Astrocyte (in vitro differentiated cells and primary cell): ENCODE results near the gene HAP1. TPM values are rescaled to one million over a fixed set of nuclear protein-coding genes. Genes with fewer than 3 reads are reported as not detected.
A peak's percentile ranks its signal among the peaks of the same experiment; 100 is the strongest.

ENCODE experiments used
- DNase-seq: peaks from one replicate; pipeline ENCODE4 v3.0.0-alpha.2; 2010; ENCODE audit warnings: low read depth
- FAIRE-seq: peaks from 2 replicates; lab custom pipeline; 2011; peaks lifted over from hg19 to GRCh38; lab: Jason Lieb, UNC
- H2AFZ ChIP-seq: 2 replicates; pipeline ENCODE4 v1.6.0; 2012; ENCODE audit warnings: low read depth, low read length, inconsistent platforms
- H3K27ac ChIP-seq: 2 replicates; pipeline ENCODE4 v1.5.1; 2011; ENCODE audit warnings: low read depth, low read length, inconsistent platforms
- H3K27me3 ChIP-seq: 2 replicates; pipeline ENCODE4 v1.6.0; 2011; ENCODE audit warnings: low read length, inconsistent platforms; ENCODE audit not compliant: insufficient read depth
- H3K36me3 ChIP-seq: 2 replicates; pipeline ENCODE4 v1.5.1; 2011; ENCODE audit warnings: low read length, inconsistent platforms; ENCODE audit not compliant: insufficient read depth
- H3K4me1 ChIP-seq: 2 replicates; pipeline ENCODE4 v1.5.1; 2011; ENCODE audit warnings: low read length, inconsistent platforms; ENCODE audit not compliant: insufficient read depth
- H3K4me2 ChIP-seq: 2 replicates; pipeline ENCODE4 v1.6.0; 2012; ENCODE audit warnings: low read length, inconsistent platforms
- H3K4me3 ChIP-seq: 2 replicates; pipeline ENCODE4 v1.5.1; 2011; ENCODE audit warnings: low read depth, mild to moderate bottlenecking, low read length, inconsistent platforms; ENCODE audit not compliant: insufficient read depth
- H3K79me2 ChIP-seq: 2 replicates; pipeline ENCODE4 v1.6.0; 2012; ENCODE audit warnings: mild to moderate bottlenecking, low read length, inconsistent platforms; ENCODE audit not compliant: insufficient read depth
- H3K9ac ChIP-seq: 2 replicates; pipeline ENCODE4 v1.6.0; 2012; ENCODE audit warnings: mild to moderate bottlenecking, low read length, inconsistent platforms
- H3K9me3 ChIP-seq: 2 replicates; pipeline ENCODE4 v1.5.1; 2012; ENCODE audit warnings: low read depth, mild to moderate bottlenecking, low read length, inconsistent platforms; ENCODE audit not compliant: insufficient read depth
- H4K20me1 ChIP-seq: 2 replicates; pipeline ENCODE4 v1.6.0; 2012; ENCODE audit warnings: low read length, inconsistent platforms; ENCODE audit not compliant: insufficient read depth
- H3K27ac Mint-ChIP-seq: one replicate; pipeline ENCODE4 v1.8.0; 2021; ENCODE audit warnings: mild to moderate bottlenecking, mixed read lengths; ENCODE audit not compliant: unreplicated experiment
- H3K27me3 Mint-ChIP-seq: one replicate; pipeline ENCODE4 v1.8.0; 2021; ENCODE audit warnings: low read depth, mixed read lengths; ENCODE audit not compliant: unreplicated experiment
- H3K36me3 Mint-ChIP-seq: one replicate; pipeline ENCODE4 v1.8.0; 2021; ENCODE audit warnings: low read depth, mixed read lengths; ENCODE audit not compliant: unreplicated experiment
- H3K4me1 Mint-ChIP-seq: one replicate; pipeline ENCODE4 v1.8.0; 2021; ENCODE audit warnings: low read depth, mixed read lengths; ENCODE audit not compliant: unreplicated experiment
- H3K4me3 Mint-ChIP-seq: one replicate; pipeline ENCODE4 v1.8.0; 2021; ENCODE audit warnings: mild to moderate bottlenecking, moderate library complexity, mixed read lengths; ENCODE audit not compliant: unreplicated experiment
- H3K9me3 Mint-ChIP-seq: one replicate; pipeline ENCODE4 v1.8.0; 2021; ENCODE audit warnings: mild to moderate bottlenecking, mixed read lengths; ENCODE audit not compliant: unreplicated experiment
- CTCF ChIP-seq: IDR thresholded peaks from 2 replicates; pipeline ENCODE4 v1.5.1; 2011; ENCODE audit warnings: low read depth, mild to moderate bottlenecking, inconsistent platforms, low read length, moderate library complexity; ENCODE audit not compliant: insufficient read depth
- EZH2 ChIP-seq: IDR thresholded peaks from 2 replicates; pipeline ENCODE4 v1.6.1; 2012; ENCODE audit warnings: mild to moderate bottlenecking, low read length, inconsistent platforms; ENCODE audit not compliant: insufficient read depth
- total RNA-seq: library from RNA; stranded (reverse); gene quantifications from 2 replicates; pipeline ENCODE4 v1.2.1, GENCODE V29; 2021

Gene HAP1
- total RNA-seq, 1 donor from 2014 or later, result 0.52 TPM

- Histone ChIP-seq H3K4me2 (no peak overlapping the region), H3K79me2 (no peaks in the 10 kb centered on the region), H3K27ac (no peak overlapping the region), H3K9ac (no peak overlapping the region), H4K20me1 (peaks cover 16% of the 10 kb centered on the region), H3K4me1 (no peaks in the 10 kb centered on the region), H2AFZ (no peak overlapping the region), H3K9me3 (no peaks in the 10 kb centered on the region), H3K4me3 (no peak overlapping the region), H3K36me3 (peaks cover 9% of the 10 kb centered on the region), H3K27me3 (no peaks in the 10 kb centered on the region)
- Mint-ChIP-seq H3K4me1 (no peaks in the 10 kb centered on the region), H3K27ac (peak overlapping the region; percentile 50), H3K4me3 (no peak overlapping the region), H3K36me3 (peaks cover 33% of the 10 kb centered on the region), H3K9me3 (no peaks in the 10 kb centered on the region), H3K27me3 (no peaks in the 10 kb centered on the region)
- FAIRE-seq (no peak), DNase-seq (no peak)
- TF ChIP-seq EZH2 (no peak), CTCF (no peak)
Observed at GRCh38 chr17:41763327-41763726, 28.9 kb upstream of the HAP1 start.

- DNase-seq, result no peak
- H4K20me1 ChIP-seq, result peaks cover 17% of the 10 kb centered on the region
- no peaks in the 10 kb centered on the region for H3K4me1 ChIP-seq
- no peak overlapping the region for H3K27ac ChIP-seq
- peaks cover 14% of the 10 kb centered on the region for H3K36me3 ChIP-seq
- H2AFZ ChIP-seq, result no peak overlapping the region
- H3K79me2 ChIP-seq, result no peaks in the 10 kb centered on the region
- H3K27me3 ChIP-seq, result no peaks in the 10 kb centered on the region
- no peak overlapping the region for H3K4me3 ChIP-seq
- no peak for TF ChIP-seq EZH2
- no peak for TF ChIP-seq CTCF
- no peaks in the 10 kb centered on the region for H3K9me3 ChIP-seq
- Mint-ChIP-seq H3K4me1 (no peaks in the 10 kb centered on the region), H3K36me3 (peaks cover 37% of the 10 kb centered on the region), H3K27me3 (no peaks in the 10 kb centered on the region), H3K27ac (no peak overlapping the region), H3K4me3 (no peak overlapping the region), H3K9me3 (no peaks in the 10 kb centered on the region)
- no peak overlapping the region for H3K9ac ChIP-seq
- FAIRE-seq, result no peak
- no peak overlapping the region for H3K4me2 ChIP-seq
Observed at GRCh38 chr17:41762841-41763240, 28.4 kb upstream of the HAP1 start.

GRCh38 chr17:41762391-41762790 lies 27.9 kb upstream of the HAP1 start:
- no peak for FAIRE-seq
- H3K9me3 Mint-ChIP-seq, result no peaks in the 10 kb centered on the region
- H3K79me2 ChIP-seq, result no peaks in the 10 kb centered on the region
- no peak overlapping the region for H3K4me2 ChIP-seq
- no peak overlapping the region for H3K4me3 Mint-ChIP-seq
- H3K9ac ChIP-seq, result no peak overlapping the region
- no peak overlapping the region for H3K4me3 ChIP-seq
- H3K36me3 Mint-ChIP-seq, result peaks cover 38% of the 10 kb centered on the region
- no peaks in the 10 kb centered on the region for H3K9me3 ChIP-seq
- no peaks in the 10 kb centered on the region for H3K4me1 Mint-ChIP-seq
- no peak overlapping the region for H3K27ac Mint-ChIP-seq
- peaks cover 17% of the 10 kb centered on the region for H4K20me1 ChIP-seq
- no peak overlapping the region for H3K27ac ChIP-seq
- H3K27me3 Mint-ChIP-seq, result no peaks in the 10 kb centered on the region
- H3K36me3 ChIP-seq, result peaks cover 16% of the 10 kb centered on the region
- DNase-seq, result no peak
- no peak overlapping the region for H2AFZ ChIP-seq
- TF ChIP-seq CTCF (no peak), EZH2 (no peak)
- no peaks in the 10 kb centered on the region for H3K27me3 ChIP-seq
- H3K4me1 ChIP-seq, result no peaks in the 10 kb centered on the region
